ENCODE data around the gene CLP1. TPM values are rescaled to one million over a fixed set of nuclear protein-coding genes. Genes with fewer than 3 reads are reported as not detected.

The CLP1 gene
- total and polyA plus RNA-seq, 10 of the 15 experiments (the other 5 are each of a cell fraction or from before 2014, with no cell fraction given), result 19.9 to 45.7 (median 27.8) TPM

GRCh38 chr11:57698843-57699365 lies 41.3 kb downstream of the CLP1 start:
- H3K36me3 ChIP-seq (ENCODE audit: control insufficient read depth in 2 of 2, insufficient read depth in 2 of 2, low read length in 1 of 2), result peaks cover 26 to 41% of the 10 kb centered on the region in 2 experiments
- BruUV-seq (replicated peaks), result no TSS peak
- H3K27ac ChIP-seq (ENCODE audit: control insufficient read depth, insufficient read depth), result no peak overlapping the region
- in situ Hi-C loops (cut with MboI), result no loop called here
- ChIA-PET POLR2A (interaction anchor here (0.5 to 1.4 kb wide), 2 partner anchors 10 to 33 kb away, joined by 3 read pairs; no protein-coding TSS in a partner anchor), CTCF (interaction anchor here (0.6 to 1.4 kb wide), 3 partner anchors 9 to 873 kb away, joined by 3 to 4 read pairs (median 4); no protein-coding TSS in a partner anchor), SMC1A (ENCODE audit: uncharacterized antibody, unreplicated experiment) (interaction anchor here (1.0 to 1.5 kb wide), 4 partner anchors 11 to 350 kb away, joined by 3 to 4 read pairs (median 3); no protein-coding TSS in a partner anchor), RAD21 (ENCODE audit: unreplicated experiment) (interaction anchor here (1.3 kb wide), 1 partner anchor 102 kb away, joined by 4 read pairs; no protein-coding TSS in a partner anchor)
- H4K20me1 ChIP-seq (ENCODE audit: control insufficient read depth, insufficient read depth), result no peaks in the 10 kb centered on the region
- intact Hi-C loops (cut with micrococcal nuclease; ENCODE audit: unreplicated experiment), result no loop called here
- H3K9ac ChIP-seq (ENCODE audit: control insufficient read depth, insufficient read depth, low read length), result no peak overlapping the region
- ATAC-seq (no peak; the same call in 2 of the 3 replicates), FAIRE-seq (no peak), DNase-seq (ENCODE audit: low read depth, low spot score) (no peak)
- 98% methylated on average over 17 of the region's 18 CpGs for WGBS (ENCODE audit: insufficient coverage, insufficient replicate concordance, low lambda C conversion rate, missing lambda C conversion rate)
- H3K9me3 ChIP-seq (replicated peaks; ENCODE audit: control insufficient read depth, insufficient read depth, low read length), result no peaks in the 10 kb centered on the region
- no peaks in the 10 kb centered on the region for H3K4me1 ChIP-seq (ENCODE audit: control insufficient read depth, insufficient read depth, low read length)
- no peak overlapping the region for H3K4me3 ChIP-seq
- H3K4me2 ChIP-seq (ENCODE audit: control insufficient read depth, insufficient read depth), result no peak overlapping the region
- no peak for TF ChIP-seq SREBF1 (IDR thresholded peaks at IDR 0.05; ENCODE audit: low read length)
- peak; percentile 61 for TF ChIP-seq POLR2A (IDR thresholded peaks at IDR 0.05; ENCODE audit: low read depth, low read length)
- H3K79me2 ChIP-seq (ENCODE audit: control insufficient read depth, insufficient read depth, low read length), result no peaks in the 10 kb centered on the region
- no peaks in the 10 kb centered on the region for H3K27me3 ChIP-seq (replicated peaks in 1 of 2; ENCODE audit: control insufficient read depth in 2 of 2, insufficient read depth in 2 of 2, low read length in 1 of 2)
- no peak overlapping the region for H2AFZ ChIP-seq (ENCODE audit: control insufficient read depth, low read depth, low read length)

- H3K9me3 ChIP-seq (replicated peaks; ENCODE audit: control insufficient read depth, insufficient read depth, low read length), result no peaks in the 10 kb centered on the region
- in situ Hi-C loops (cut with MboI), result no loop called here
- ChIA-PET POLR2A (interaction anchor here (1.4 kb wide), 1 partner anchor 9 kb away, joined by 3 read pairs; no protein-coding TSS in a partner anchor), RAD21 (ENCODE audit: unreplicated experiment) (interaction anchor here (1.3 kb wide), 1 partner anchor 101 kb away, joined by 4 read pairs; no protein-coding TSS in a partner anchor), CTCF (interaction anchor here (1.1 kb wide), 1 partner anchor 101 kb away, joined by 4 read pairs; no protein-coding TSS in a partner anchor), SMC1A (ENCODE audit: uncharacterized antibody, unreplicated experiment) (interaction anchor here (0.7 to 1.5 kb wide), 3 partner anchors 14 to 860 kb away, joined by 3 to 4 read pairs (median 3); no protein-coding TSS in a partner anchor)
- 99% methylated on average over 10 of the region's 10 CpGs for WGBS (ENCODE audit: insufficient coverage, insufficient replicate concordance, low lambda C conversion rate, missing lambda C conversion rate)
- H3K4me1 ChIP-seq (ENCODE audit: control insufficient read depth, insufficient read depth, low read length), result no peaks in the 10 kb centered on the region
- H2AFZ ChIP-seq (ENCODE audit: control insufficient read depth, low read depth, low read length), result no peak overlapping the region
- H3K27ac ChIP-seq (ENCODE audit: control insufficient read depth, insufficient read depth), result no peak overlapping the region
- H3K79me2 ChIP-seq (ENCODE audit: control insufficient read depth, insufficient read depth, low read length), result no peaks in the 10 kb centered on the region
- no peak for FAIRE-seq
- intact Hi-C loops (cut with micrococcal nuclease; ENCODE audit: unreplicated experiment), result no loop called here
- TF ChIP-seq ATF7 (IDR thresholded peaks at IDR 0.05; ENCODE audit: low read depth) (no peak), CBFB (IDR thresholded peaks at IDR 0.05; ENCODE audit: low read depth) (no peak), KLF5 (IDR thresholded peaks at IDR 0.05; ENCODE audit: partially characterized antibody) (no peak), E4F1 (IDR thresholded peaks at IDR 0.05; ENCODE audit: borderline replicate concordance, partially characterized antibody) (no peak), SREBF2 (IDR thresholded peaks at IDR 0.05; ENCODE audit: low read length) (no peak), EZH2 (IDR thresholded peaks at IDR 0.05; ENCODE audit: borderline replicate concordance, control insufficient read depth, low read depth, low read length) (no peak), PML (IDR thresholded peaks at IDR 0.05; ENCODE audit: low read length) (no peak), NFYA (IDR thresholded peaks at IDR 0.05; ENCODE audit: borderline replicate concordance, low read depth, low read length) (no peak), POLR2AphosphoS2 (IDR thresholded peaks at IDR 0.05; ENCODE audit: low read depth, low read length) (no peak), DPF2 (IDR thresholded peaks at IDR 0.05) (no peak)
- no peak overlapping the region for H3K9ac ChIP-seq (ENCODE audit: control insufficient read depth, insufficient read depth, low read length)
- H4K20me1 ChIP-seq (ENCODE audit: control insufficient read depth, insufficient read depth), result no peaks in the 10 kb centered on the region
- ATAC-seq, result no peak
- no peak for DNase-seq (ENCODE audit: low read depth, low spot score)
- peaks cover 24 to 43% of the 10 kb centered on the region in 2 experiments for H3K36me3 ChIP-seq (ENCODE audit: control insufficient read depth in 2 of 2, insufficient read depth in 2 of 2, low read length in 1 of 2)
- no peak overlapping the region for H3K4me2 ChIP-seq (ENCODE audit: control insufficient read depth, insufficient read depth)
- H3K27me3 ChIP-seq (replicated peaks in 1 of 2; ENCODE audit: control insufficient read depth in 2 of 2, insufficient read depth in 2 of 2, low read length in 1 of 2), result no peaks in the 10 kb centered on the region
- BruUV-seq (replicated peaks), result no TSS peak
- H3K4me3 ChIP-seq, result no peak overlapping the region
Observed at GRCh38 chr11:57699813-57700212, 42.3 kb downstream of the CLP1 start.
